ENCODE measurements around the gene GRIA3. TPM values are rescaled to one million over a fixed set of nuclear protein-coding genes. Genes with fewer than 3 reads are reported as not detected.
A peak's percentile ranks its signal among the peaks of the same experiment; 100 is the strongest.
"Not testable (repeated sequence)": the region's sequence is repeated elsewhere in the genome, so short reads cannot be mapped to it uniquely, and the experiment has no call there.

Gene GRIA3
- polyA plus RNA-seq, 1 of the 3 experiments (the other 2 are of a cell fraction) = 0.15 TPM

DNA sequence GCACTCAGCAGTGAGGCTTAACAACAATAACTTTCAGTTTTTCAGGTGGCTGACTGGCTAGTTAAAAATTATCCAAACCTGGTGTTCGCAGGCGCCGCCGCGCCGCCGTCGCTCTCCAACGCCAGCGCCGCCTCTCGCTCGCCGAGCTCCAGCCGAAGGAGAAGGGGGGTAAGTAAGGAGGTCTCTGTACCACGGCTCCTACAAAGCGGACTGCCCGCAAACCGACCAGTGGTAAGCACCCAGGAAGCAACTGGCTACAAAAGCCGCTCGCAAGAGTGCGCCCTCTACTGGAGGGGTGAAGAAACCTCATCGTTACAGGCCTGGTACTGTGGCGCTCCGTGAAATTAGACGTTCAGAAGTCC lies 330.2 kb downstream of the GRIA3 start:
- H3K27me3 ChIP-seq (ENCODE audit: insufficient read depth); H3K4me3 ChIP-seq (ENCODE audit: low read depth in 2 of 2, low read length in 1 of 2); H3K27ac ChIP-seq (ENCODE audit: low read depth in 2 of 2, low read length in 1 of 2); H3K9me3 ChIP-seq; H4K20me1 ChIP-seq (ENCODE audit: insufficient read depth); H3K36me3 ChIP-seq (replicated peaks in 1 of 2; ENCODE audit: control insufficient read depth in 1 of 2, insufficient read depth in 2 of 2, low read length in 1 of 2); H3F3A ChIP-seq (replicated peaks; ENCODE audit: insufficient read depth); H3K9me2 ChIP-seq; H3K9ac ChIP-seq; H3K79me2 ChIP-seq (ENCODE audit: insufficient read depth); POLR2A ChIA-PET; H2AFZ ChIP-seq (ENCODE audit: low read depth); H3K4me1 ChIP-seq (ENCODE audit: control insufficient read depth in 1 of 2, insufficient read depth in 2 of 2, low read depth in 1 of 2, low read length in 1 of 2); DNase-seq; H3K4me2 ChIP-seq: not testable (repeated sequence)
- TF ChIP-seq, protein P1, sequence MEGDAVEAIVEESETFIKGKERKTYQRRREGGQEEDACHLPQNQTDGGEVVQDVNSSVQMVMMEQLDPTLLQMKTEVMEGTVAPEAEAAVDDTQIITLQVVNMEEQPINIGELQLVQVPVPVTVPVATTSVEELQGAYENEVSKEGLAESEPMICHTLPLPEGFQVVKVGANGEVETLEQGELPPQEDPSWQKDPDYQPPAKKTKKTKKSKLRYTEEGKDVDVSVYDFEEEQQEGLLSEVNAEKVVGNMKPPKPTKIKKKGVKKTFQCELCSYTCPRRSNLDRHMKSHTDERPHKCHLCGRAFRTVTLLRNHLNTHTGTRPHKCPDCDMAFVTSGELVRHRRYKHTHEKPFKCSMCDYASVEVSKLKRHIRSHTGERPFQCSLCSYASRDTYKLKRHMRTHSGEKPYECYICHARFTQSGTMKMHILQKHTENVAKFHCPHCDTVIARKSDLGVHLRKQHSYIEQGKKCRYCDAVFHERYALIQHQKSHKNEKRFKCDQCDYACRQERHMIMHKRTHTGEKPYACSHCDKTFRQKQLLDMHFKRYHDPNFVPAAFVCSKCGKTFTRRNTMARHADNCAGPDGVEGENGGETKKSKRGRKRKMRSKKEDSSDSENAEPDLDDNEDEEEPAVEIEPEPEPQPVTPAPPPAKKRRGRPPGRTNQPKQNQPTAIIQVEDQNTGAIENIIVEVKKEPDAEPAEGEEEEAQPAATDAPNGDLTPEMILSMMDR (IDR thresholded peaks at IDR 0.05) = peak; percentile 24
- CTCF ChIA-PET = interaction anchor here (0.9 to 1.6 kb wide), 2 partner anchors 12 to 493 kb away, joined by 3 to 4 read pairs; no protein-coding TSS in a partner anchor
- 50% methylated on average over 20 of the region's 26 CpGs for WGBS (ENCODE audit: low lambda C conversion rate)

DNA sequence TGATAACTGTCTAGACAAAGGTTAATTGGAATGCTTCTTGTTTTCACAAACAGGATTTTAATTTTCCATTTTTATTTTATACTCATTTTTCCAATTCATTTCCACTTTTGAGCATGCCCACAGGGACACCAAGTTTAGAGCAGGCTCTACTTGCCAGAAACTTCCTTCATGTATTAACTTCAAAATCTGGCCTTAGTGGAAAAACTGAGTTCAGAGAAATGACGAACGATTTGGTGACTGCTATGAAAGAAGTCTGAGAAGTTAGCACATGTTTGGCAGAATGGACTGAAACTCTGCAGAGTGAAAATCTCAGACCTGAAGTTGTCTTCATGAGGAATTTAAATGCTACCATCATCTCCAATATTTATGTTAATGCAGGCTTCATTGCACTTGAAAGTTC lies 334.7 kb downstream of the GRIA3 start:
- no peaks in the 10 kb centered on the region for H3K36me3 ChIP-seq (replicated peaks in 1 of 2; ENCODE audit: control insufficient read depth in 1 of 2, insufficient read depth in 2 of 2, low read length in 1 of 2)
- no peaks in the 10 kb centered on the region for H3K4me1 ChIP-seq (ENCODE audit: control insufficient read depth in 1 of 2, insufficient read depth in 2 of 2, low read depth in 1 of 2, low read length in 1 of 2)
- ChIA-PET POLR2A (no interaction called here), CTCF (no interaction called here)
- H3K79me2 ChIP-seq (ENCODE audit: insufficient read depth) = no peaks in the 10 kb centered on the region
- H2AFZ ChIP-seq (ENCODE audit: low read depth) = no peak overlapping the region
- H3K9me2 ChIP-seq = no peaks in the 10 kb centered on the region
- H3K9ac ChIP-seq = no peak overlapping the region
- no peak overlapping the region for H3K27ac ChIP-seq (ENCODE audit: low read depth in 2 of 2, low read length in 1 of 2)
- no peak for DNase-seq
- H3K4me2 ChIP-seq = no peak overlapping the region
- no peaks in the 10 kb centered on the region; the same call in 1 of the 2 replicates for H3K9me3 ChIP-seq
- H3K27me3 ChIP-seq (ENCODE audit: insufficient read depth) = no peaks in the 10 kb centered on the region
- TF ChIP-seq EZH2phosphoT487 (IDR thresholded peaks at IDR 0.05; ENCODE audit: borderline replicate concordance, low read depth) (no peak), FOXM1 (IDR thresholded peaks at IDR 0.05; ENCODE audit: low read depth) (no peak), RAD21 (IDR thresholded peaks at IDR 0.05; ENCODE audit: low read length) (no peak), RCOR1 (IDR thresholded peaks at IDR 0.05; ENCODE audit: low read length) (no peak), NFIC (IDR thresholded peaks at IDR 0.05; ENCODE audit: borderline replicate concordance) (no peak), YY1 (IDR thresholded peaks at IDR 0.05; ENCODE audit: low read depth) (no peak), EP300 (IDR thresholded peaks at IDR 0.05; ENCODE audit: borderline replicate concordance in 1 of 2, low read depth in 1 of 2, low read length in 1 of 2) (no peak), TEAD4 (IDR thresholded peaks at IDR 0.05; ENCODE audit: borderline replicate concordance, insufficient read depth) (no peak), NRF1 (IDR thresholded peaks at IDR 0.05; ENCODE audit: low read depth, low read length) (no peak), SIN3A (IDR thresholded peaks at IDR 0.05; ENCODE audit: borderline replicate concordance, low read depth, low read length) (no peak)
- TF ChIP-seq, protein P2, sequence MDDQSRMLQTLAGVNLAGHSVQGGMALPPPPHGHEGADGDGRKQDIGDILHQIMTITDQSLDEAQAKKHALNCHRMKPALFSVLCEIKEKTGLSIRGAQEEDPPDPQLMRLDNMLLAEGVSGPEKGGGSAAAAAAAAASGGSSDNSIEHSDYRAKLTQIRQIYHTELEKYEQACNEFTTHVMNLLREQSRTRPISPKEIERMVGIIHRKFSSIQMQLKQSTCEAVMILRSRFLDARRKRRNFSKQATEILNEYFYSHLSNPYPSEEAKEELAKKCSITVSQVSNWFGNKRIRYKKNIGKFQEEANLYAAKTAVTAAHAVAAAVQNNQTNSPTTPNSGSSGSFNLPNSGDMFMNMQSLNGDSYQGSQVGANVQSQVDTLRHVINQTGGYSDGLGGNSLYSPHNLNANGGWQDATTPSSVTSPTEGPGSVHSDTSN (IDR thresholded peaks at IDR 0.05) = no peak
- TF ChIP-seq, protein P3, sequence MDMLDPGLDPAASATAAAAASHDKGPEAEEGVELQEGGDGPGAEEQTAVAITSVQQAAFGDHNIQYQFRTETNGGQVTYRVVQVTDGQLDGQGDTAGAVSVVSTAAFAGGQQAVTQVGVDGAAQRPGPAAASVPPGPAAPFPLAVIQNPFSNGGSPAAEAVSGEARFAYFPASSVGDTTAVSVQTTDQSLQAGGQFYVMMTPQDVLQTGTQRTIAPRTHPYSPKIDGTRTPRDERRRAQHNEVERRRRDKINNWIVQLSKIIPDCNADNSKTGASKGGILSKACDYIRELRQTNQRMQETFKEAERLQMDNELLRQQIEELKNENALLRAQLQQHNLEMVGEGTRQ (IDR thresholded peaks at IDR 0.05; ENCODE audit: borderline replicate concordance, low read depth, low read length) = no peak
- TF ChIP-seq, protein P4, sequence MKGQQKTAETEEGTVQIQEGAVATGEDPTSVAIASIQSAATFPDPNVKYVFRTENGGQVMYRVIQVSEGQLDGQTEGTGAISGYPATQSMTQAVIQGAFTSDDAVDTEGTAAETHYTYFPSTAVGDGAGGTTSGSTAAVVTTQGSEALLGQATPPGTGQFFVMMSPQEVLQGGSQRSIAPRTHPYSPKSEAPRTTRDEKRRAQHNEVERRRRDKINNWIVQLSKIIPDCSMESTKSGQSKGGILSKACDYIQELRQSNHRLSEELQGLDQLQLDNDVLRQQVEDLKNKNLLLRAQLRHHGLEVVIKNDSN (IDR thresholded peaks at IDR 0.05; ENCODE audit: borderline replicate concordance, low read depth) = no peak
- TF ChIP-seq, protein P5, sequence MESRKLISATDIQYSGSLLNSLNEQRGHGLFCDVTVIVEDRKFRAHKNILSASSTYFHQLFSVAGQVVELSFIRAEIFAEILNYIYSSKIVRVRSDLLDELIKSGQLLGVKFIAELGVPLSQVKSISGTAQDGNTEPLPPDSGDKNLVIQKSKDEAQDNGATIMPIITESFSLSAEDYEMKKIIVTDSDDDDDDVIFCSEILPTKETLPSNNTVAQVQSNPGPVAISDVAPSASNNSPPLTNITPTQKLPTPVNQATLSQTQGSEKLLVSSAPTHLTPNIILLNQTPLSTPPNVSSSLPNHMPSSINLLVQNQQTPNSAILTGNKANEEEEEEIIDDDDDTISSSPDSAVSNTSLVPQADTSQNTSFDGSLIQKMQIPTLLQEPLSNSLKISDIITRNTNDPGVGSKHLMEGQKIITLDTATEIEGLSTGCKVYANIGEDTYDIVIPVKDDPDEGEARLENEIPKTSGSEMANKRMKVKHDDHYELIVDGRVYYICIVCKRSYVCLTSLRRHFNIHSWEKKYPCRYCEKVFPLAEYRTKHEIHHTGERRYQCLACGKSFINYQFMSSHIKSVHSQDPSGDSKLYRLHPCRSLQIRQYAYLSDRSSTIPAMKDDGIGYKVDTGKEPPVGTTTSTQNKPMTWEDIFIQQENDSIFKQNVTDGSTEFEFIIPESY (IDR thresholded peaks at IDR 0.05; ENCODE audit: borderline replicate concordance, low read depth) = no peak
- no peaks in the 10 kb centered on the region for H4K20me1 ChIP-seq (ENCODE audit: insufficient read depth)
- H3K4me3 ChIP-seq (ENCODE audit: low read depth in 2 of 2, low read length in 1 of 2) = no peak overlapping the region
- no peaks in the 10 kb centered on the region for H3F3A ChIP-seq (replicated peaks; ENCODE audit: insufficient read depth)
- WGBS (ENCODE audit: low lambda C conversion rate) = 6% methylated on average over 2 of the region's 2 CpGs
